Choroid plexus epithelial cell (primary cell): ENCODE results near the gene UVRAG.

Experiments used
- DNase-seq: peaks from one replicate; pipeline ENCODE4 v3.0.0-alpha.2; 2010; ENCODE audit warnings: low read depth
- H3K4me3 ChIP-seq: 2 replicates; pipeline ENCODE4 v1.5.1; 2011; ENCODE audit warnings: low read depth, mild to moderate bottlenecking, control low read depth, low read length, moderate library complexity
- CTCF ChIP-seq: conservative IDR thresholded peaks from 2 replicates; pipeline ENCODE4 v1.5.1; 2011; ENCODE audit warnings: low read depth, mild to moderate bottlenecking, control low read depth, inconsistent platforms, low read length, moderate library complexity

The UVRAG gene

GRCh38 chr11:75784085-75784478 is 30.9 kb upstream of the UVRAG start:
- DNase-seq, result no peak
- H3K4me3 ChIP-seq, result no peak overlapping the region
- TF ChIP-seq CTCF, result no peak

- no peak for DNase-seq
- H3K4me3 ChIP-seq, result no peak overlapping the region
- no peak for TF ChIP-seq CTCF
These were observed 30.5 kb upstream of the UVRAG start for GRCh38 chr11:75784506-75784905.

- no peak for DNase-seq
- no peak for TF ChIP-seq CTCF
- H3K4me3 ChIP-seq, result no peak overlapping the region
These were observed 29.8 kb upstream of the UVRAG start for GRCh38 chr11:75785187-75785586.

- DNase-seq, result no peak
- no peak for TF ChIP-seq CTCF
- H3K4me3 ChIP-seq, result no peak overlapping the region
These were observed 28.8 kb upstream of the UVRAG start for GRCh38 chr11:75786101-75786736.

- DNase-seq, result no peak
These were observed 25.5 kb upstream of the UVRAG start for GRCh38 chr11:75789521-75789920.

GRCh38 chr11:75790986-75791385 is 24.0 kb upstream of the UVRAG start:
- no peak for TF ChIP-seq CTCF
- no peak overlapping the region for H3K4me3 ChIP-seq
- DNase-seq, result no peak

More at GRCh38 chr11:75789521-75789920, 25.5 kb upstream of the UVRAG start:
- H3K4me3 ChIP-seq, result no peak overlapping the region
- TF ChIP-seq CTCF, result no peak

GRCh38 chr11:75792127-75792731 is 22.8 kb upstream of the UVRAG start:
- no peak for TF ChIP-seq CTCF
- DNase-seq, result no peak
- H3K4me3 ChIP-seq, result no peak overlapping the region
